Hematopoietic multipotent progenitor cell treated with erythropoietin and hydrocortisone succinate and interleukin-3 and kit ligand, for 4 days (in vitro differentiated cells): Measurements from ENCODE around the gene GRM4.

ENCODE experiments used
- DNase-seq: peaks from one replicate; pipeline ENCODE4 v3.0.0-alpha.2; 2015

The GRM4 gene

GRCh38 chr6:34082348-34082747 lies 63.5 kb downstream of the GRM4 start:
- no peak for DNase-seq

DNA sequence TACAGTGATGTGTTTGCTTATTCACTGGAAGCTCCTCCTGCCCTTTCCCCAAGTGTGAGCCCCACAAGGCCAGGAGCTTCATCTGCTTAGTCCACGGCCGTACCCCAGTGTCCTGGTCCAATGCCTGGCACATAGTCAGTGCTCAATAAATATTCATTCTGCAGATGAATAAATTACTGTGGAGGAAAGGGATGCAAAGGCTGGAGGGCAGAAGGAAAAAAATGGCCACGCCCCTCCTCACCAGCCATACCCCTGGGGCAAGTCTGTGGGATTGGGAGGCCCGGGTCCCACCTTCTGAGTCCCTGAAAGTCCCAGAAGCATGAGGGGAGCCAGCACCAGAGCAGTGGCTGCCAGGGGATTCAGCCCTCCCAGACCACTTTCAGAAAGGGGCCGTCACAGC lies 65.5 kb downstream of the GRM4 start:
- no peak for DNase-seq

- no peak for DNase-seq
Measured at GRCh38 chr6:34079899-34080298, 66.0 kb downstream of the GRM4 start.

DNA sequence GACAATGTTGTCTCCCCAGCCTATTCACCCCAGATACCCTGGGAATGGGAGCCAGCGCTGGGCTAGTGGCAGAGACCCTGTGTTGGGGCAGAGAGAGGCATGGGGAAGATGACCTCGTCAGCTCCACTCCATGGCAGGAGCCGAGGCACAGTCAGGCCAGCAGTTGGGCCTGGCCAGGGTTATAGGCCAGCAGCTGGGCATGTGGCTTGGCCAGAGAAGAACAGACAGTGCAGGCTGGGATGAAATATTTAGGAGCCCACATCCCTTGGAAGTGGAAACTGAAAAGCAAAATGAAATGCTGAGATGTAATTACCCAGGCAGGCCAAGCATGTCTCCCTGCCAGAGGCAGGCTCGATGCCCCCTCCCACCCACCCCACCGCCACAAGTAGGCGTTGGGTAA lies 70.0 kb downstream of the GRM4 start:
- DNase-seq = no peak

GRCh38 chr6:34074064-34074742 lies 71.7 kb downstream of the GRM4 start:
- DNase-seq = peak; percentile 20

DNA sequence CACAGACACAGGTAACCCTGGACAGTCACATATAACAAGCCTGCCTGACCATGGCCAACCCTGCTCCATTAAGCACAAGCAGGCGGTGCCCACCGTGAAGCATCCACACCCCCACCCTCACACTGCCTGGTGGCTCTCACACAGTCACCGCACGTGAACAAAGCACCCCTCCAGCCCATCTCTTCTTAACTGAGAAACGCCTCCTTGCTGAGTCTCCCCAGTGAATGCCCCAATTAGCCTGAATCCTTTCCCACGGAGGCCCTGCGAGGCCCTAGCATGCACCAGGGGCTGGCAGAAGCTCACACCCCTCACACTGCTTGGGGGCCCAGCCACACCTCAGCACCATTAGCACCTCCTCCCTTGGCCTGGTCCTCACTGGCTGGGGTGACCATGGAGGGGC lies 72.3 kb downstream of the GRM4 start:
- DNase-seq = no peak

DNA sequence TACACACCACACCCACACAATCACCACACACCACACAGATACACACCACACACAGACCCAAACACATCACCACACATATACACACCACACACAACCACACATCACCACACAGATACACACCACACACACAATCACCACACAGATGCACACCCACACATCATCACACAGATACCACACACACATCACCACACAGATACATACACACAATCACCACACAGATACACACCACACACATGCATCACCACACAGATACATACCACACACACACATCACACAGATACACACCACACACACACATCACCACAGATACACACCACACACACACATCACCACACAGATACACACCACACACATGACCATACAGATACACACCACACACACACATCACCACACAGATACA lies 73.2 kb downstream of the GRM4 start:
- DNase-seq = no peak

DNA sequence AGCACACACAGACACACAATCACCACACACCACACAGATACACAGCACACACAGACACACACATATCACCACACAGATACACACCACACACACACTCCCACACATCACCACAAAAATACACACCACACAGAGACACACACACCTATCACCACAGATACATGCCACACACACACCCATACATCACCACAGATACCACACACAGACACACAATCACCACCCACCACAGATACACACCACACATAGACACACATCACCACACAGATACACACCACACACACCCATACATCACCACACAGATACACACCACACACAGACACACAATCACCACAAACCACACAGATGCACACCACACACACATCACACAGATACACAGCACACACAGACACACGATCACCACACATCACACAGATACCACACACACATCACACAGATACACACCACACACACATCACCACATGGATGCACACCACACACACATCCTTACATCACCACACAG lies 74.0 kb downstream of the GRM4 start:
- DNase-seq = no peak

DNA sequence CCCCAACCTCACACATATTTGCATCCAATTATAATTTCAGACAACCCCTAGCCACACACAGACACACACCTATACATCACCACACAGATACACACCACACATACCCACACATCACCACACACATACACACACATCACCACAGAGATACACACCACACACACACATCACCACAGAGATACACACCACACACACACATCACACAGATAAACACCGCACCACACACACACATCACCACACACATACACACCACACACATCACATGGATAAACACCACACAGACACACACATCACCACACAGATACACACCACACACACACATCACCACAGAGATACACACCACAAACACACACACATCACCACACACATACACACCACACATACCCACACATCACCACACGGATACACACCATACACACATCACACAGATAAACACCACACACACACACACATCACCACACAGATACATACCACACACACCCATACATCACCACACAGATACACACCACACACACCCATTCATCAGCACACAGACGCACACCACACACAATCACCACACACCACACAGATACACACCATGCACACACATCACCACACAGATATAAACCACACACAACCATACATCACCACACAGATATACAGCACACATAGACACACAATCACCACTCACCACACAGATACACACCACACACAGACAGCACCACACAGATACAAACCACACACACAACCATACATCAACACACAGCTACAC lies 74.6 kb downstream of the GRM4 start:
- no peak for DNase-seq

- peak; percentile 19 for DNase-seq
Measured at GRCh38 chr6:34070315-34071135, 75.4 kb downstream of the GRM4 start.

GRCh38 chr6:34068462-34069044 lies 77.3 kb downstream of the GRM4 start:
- DNase-seq = no peak

GRCh38 chr6:34067814-34068213 lies 78.1 kb downstream of the GRM4 start:
- DNase-seq = no peak

DNA sequence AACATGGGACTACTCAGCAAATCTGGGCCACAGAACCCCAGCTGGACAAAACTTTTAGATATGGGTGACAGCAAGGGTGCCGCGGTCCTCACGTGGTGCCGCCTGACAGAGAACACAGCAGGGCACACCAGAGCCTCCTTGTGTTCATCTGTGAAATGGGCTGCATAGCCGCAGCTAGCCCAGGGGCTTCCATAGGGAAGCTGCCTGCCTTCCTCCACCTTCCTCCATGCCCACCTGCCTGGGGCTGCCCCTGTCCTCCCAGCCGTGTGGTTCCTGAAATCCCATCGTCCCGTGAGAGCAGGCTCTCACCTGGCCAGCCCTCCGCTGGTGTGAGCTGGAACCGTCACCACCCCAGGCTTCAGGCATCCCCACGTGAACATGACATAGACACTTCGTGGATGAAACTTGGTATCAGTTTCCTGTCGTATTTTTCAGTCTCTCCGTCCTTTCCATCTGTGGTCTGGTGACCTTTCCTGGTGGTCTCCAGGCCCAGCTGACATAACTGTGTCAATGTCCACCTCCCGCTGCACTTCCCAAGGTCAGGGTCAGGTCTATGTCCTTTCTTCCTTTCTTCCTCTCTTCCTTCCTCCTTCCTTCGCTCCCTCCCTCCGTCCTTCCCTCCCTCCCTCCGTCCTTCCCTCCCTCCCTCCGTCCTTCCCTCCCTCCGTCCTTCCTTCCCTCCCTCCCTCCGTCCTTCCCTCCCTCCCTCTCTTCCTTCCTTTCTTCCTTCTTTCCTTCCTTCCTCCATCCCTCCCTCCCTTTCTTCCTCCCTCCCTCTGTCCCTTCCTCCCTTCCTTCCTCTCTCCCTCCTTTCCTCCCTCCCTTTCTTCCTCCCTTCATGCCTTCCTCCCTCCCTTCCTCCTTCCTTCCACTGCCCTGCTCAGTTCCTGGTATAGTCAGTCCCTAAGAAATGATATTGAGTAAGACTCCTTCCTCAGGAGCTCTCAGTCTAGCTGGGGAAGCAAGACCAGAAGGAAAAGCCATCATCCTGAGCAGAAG lies 78.8 kb downstream of the GRM4 start:
- DNase-seq = no peak

DNA sequence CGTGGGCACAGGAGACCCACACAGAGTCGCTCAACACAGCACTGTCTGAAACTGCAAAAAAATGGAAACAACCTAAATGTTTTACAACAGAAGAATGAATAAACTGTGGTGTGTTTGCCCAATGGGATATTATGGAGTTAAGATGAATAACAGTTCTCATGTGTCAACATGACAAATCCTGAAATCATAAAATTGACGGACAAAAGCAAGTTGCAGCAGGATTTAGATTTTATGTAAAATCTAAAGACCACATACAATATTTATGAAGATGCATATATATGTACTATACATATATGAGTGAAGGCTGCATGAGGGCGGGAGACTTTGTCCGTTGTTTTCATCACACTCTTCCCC lies 79.7 kb downstream of the GRM4 start:
- no peak for DNase-seq

DNA sequence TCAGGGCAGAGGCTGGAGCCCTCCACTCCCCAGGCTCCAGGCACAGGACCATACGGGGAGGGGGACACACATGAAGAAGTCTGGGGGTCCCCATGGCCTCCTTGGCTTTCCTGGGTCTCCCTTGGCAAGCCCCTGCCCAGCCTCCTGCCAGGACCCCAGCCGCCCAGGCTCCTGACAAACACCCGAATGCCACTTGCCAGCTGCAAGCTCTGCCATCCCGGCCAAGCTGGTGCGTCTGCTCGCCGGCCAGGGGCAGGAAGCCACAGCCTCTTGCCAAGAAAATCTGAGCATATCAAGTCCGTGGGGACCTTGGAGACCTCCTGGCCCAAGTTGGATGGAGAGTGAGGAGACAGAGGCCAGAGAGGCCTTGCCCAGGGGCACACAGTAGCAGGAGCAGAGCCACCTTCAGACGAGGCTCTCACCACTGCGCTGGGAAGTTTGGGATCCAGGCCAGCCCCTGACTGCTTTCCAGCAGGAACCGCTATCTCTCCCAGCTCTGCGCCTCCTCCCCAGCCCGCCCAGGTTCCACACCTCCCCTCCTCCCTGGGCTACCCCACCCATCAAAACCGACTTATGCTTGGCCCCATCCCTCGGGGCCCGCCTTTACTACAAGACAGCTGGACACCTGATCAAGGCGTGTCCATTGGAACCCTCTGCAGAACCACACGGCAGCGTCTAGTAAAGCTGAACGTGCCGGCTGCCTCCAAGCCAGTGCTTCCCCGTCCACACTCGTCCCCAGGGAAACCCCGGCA lies 80.2 kb downstream of the GRM4 start:
- no peak for DNase-seq

- no peak for DNase-seq
Measured at GRCh38 chr6:34064675-34065074, 81.2 kb downstream of the GRM4 start.

DNA sequence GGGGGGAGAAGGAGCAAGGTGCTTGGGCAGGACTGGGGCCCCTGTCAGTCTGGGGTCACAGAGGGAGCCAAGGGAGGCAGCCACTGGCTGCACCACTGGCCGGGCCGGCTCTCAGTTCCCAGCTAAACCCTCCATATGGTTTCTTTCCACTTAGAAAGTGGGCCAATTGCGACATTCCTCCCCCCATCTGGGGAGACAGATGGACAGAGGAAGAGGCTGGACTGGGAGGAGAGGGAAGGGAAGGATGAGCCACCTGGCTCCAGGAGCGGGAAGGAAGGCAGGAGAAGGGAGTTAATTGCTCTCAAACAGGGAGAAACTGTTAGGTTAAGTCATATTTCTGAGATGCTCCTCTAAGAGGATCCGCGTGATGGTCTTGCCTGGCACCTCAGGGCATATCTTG lies 82.2 kb downstream of the GRM4 start:
- no peak for DNase-seq

DNA sequence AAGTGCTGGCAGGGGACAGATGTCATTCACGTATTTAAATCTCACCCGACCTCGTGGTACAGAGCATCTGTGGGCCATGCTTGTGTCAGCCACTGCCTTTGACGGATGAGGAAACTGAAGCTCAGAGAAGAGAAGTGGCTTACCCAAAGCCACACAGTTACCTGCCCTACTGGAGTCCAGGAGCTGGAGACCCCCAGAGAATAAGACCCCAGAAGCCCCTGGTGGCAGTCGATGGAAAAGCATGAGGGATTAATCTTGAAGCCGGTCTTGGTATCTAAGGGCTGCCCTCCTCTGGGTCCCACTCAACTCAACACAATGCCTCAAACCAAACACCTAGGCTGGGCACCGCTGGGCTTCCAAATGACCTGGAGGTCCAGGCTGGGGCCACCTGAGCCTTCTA lies 83.1 kb downstream of the GRM4 start:
- DNase-seq = no peak

- DNase-seq = no peak
Measured at GRCh38 chr6:34062156-34062555, 83.7 kb downstream of the GRM4 start.

GRCh38 chr6:34061348-34061747 lies 84.5 kb downstream of the GRM4 start:
- no peak for DNase-seq

- DNase-seq = no peak
Measured at GRCh38 chr6:34059914-34060313, 86.0 kb downstream of the GRM4 start.
